MM.1S (cell line): ENCODE measurements around the gene POLR1F.

ENCODE experiments used
- DNase-seq: peaks from one replicate; pipeline ENCODE4 v3.0.0-alpha.2; 2015
- H2AFZ ChIP-seq: fragments of 300-600 bp; sonication (generic); 2 replicates; pipeline ENCODE4 v1.6.0; 2016; ENCODE audit warnings: antibody characterized with exemption, low read length
- H3F3A ChIP-seq: fragments of 300-600 bp; sonication (generic); 2 replicates; pipeline ENCODE4 v1.6.1; 2016; ENCODE audit warnings: mild to moderate bottlenecking, antibody characterized with exemption, low read length, moderate library complexity, mixed read lengths; ENCODE audit not compliant: insufficient read depth
- H3K27ac ChIP-seq: fragments of 300-600 bp; sonication (generic); 2 replicates; pipeline ENCODE4 v1.5.1; 2016; ENCODE audit warnings: mild to moderate bottlenecking, low read length
- H3K27me3 ChIP-seq: fragments of 300-600 bp; sonication (generic); replicated peaks from 2 replicates; pipeline ENCODE4 v1.6.0; 2016; ENCODE audit warnings: low read length; ENCODE audit not compliant: insufficient read depth
- H3K36me3 ChIP-seq: fragments of 300-600 bp; sonication (generic); replicated peaks from 2 replicates; pipeline ENCODE4 v1.6.1; 2016; ENCODE audit warnings: mild to moderate bottlenecking, low read length, mixed read lengths; ENCODE audit not compliant: insufficient read depth
- H3K4me1 ChIP-seq: fragments of 300-600 bp; sonication (generic); 2 replicates; pipeline ENCODE4 v1.6.1; 2016; ENCODE audit warnings: low read length, mixed read lengths
- H3K4me2 ChIP-seq: fragments of 300-600 bp; sonication (generic); 2 replicates; pipeline ENCODE4 v1.6.0; 2016; ENCODE audit warnings: low read depth, low read length
- H3K4me3 ChIP-seq: fragments of 300-600 bp; sonication (generic); 2 replicates; pipeline ENCODE4 v1.5.1; 2016; ENCODE audit warnings: low read length, mixed read lengths
- H3K79me2 ChIP-seq: fragments of 300-600 bp; sonication (generic); 2 replicates; pipeline ENCODE4 v1.6.1; 2016; ENCODE audit warnings: mixed run types, low read length, mixed read lengths
- H3K9ac ChIP-seq: fragments of 300-600 bp; sonication (generic); 2 replicates; pipeline ENCODE4 v1.6.1; 2016; ENCODE audit warnings: low read length, mixed read lengths
- H3K9me2 ChIP-seq: fragments of 300-600 bp; sonication (generic); replicated peaks from 2 replicates; pipeline ENCODE4 v1.6.1; 2016; ENCODE audit warnings: mild to moderate bottlenecking, low read length, mixed read lengths; ENCODE audit not compliant: insufficient read depth
- H3K9me3 ChIP-seq: fragments of 300-600 bp; sonication (generic); replicated peaks from 2 replicates; pipeline ENCODE4 v1.6.1; 2016; ENCODE audit warnings: mild to moderate bottlenecking, low read length, mixed read lengths; ENCODE audit not compliant: insufficient read depth
- H4K20me1 ChIP-seq: fragments of 300-600 bp; sonication (generic); 2 replicates; pipeline ENCODE4 v1.6.1; 2016; ENCODE audit warnings: mild to moderate bottlenecking, low read length, moderate library complexity, mixed read lengths; ENCODE audit not compliant: insufficient read depth
- CTCF ChIP-seq: fragments of 300-600 bp; sonication (generic); IDR thresholded peaks from 2 replicates; pipeline ENCODE4 v1.5.1; 2016; ENCODE audit warnings: antibody characterized with exemption, low read length, mixed read lengths
- EZH2 ChIP-seq: fragments of 300-600 bp; sonication (generic); optimal IDR thresholded peaks from 2 replicates; pipeline ENCODE3; 2017; ENCODE audit warnings: low read depth, mild to moderate bottlenecking, antibody characterized with exemption, low read length, mixed read lengths
- EZH2phosphoT487 ChIP-seq: fragments of 300-600 bp; sonication (generic); IDR thresholded peaks from 2 replicates; pipeline ENCODE4 v1.6.1; 2018; ENCODE audit warnings: antibody characterized with exemption, low read length

The POLR1F gene

GRCh38 chr7:19701471-19701870, 7.4 kb downstream of the POLR1F start:
- no peak for TF ChIP-seq EZH2phosphoT487
- no peak for TF ChIP-seq EZH2
- TF ChIP-seq CTCF: no peak
- Histone ChIP-seq H3K9ac (no peak overlapping the region), H3K79me2 (peaks cover 50% of the 10 kb centered on the region), H3K27me3 (no peaks in the 10 kb centered on the region), H3K4me1 (no peaks in the 10 kb centered on the region), H3K27ac (no peak overlapping the region), H3K9me2 (no peaks in the 10 kb centered on the region), H3K4me2 (no peak overlapping the region), H3K9me3 (no peaks in the 10 kb centered on the region), H3F3A (no peaks in the 10 kb centered on the region), H4K20me1 (no peaks in the 10 kb centered on the region; the same call in 1 of the 2 replicates), H2AFZ (no peak overlapping the region), H3K4me3 (no peak overlapping the region), H3K36me3 (peaks cover 3% of the 10 kb centered on the region; the same call in 1 of the 2 replicates)
- no peak for DNase-seq

GRCh38 chr7:19700936-19701335, 7.9 kb downstream of the POLR1F start:
- no peaks in the 10 kb centered on the region; the same call in 1 of the 2 replicates for H4K20me1 ChIP-seq
- H3K4me3 ChIP-seq: no peak overlapping the region
- no peak overlapping the region for H3K4me2 ChIP-seq
- TF ChIP-seq CTCF (no peak), EZH2phosphoT487 (no peak), EZH2 (no peak)
- no peaks in the 10 kb centered on the region for H3F3A ChIP-seq
- H3K27ac ChIP-seq: no peak overlapping the region
- H3K9me2 ChIP-seq: no peaks in the 10 kb centered on the region
- no peaks in the 10 kb centered on the region for H3K27me3 ChIP-seq
- H3K9ac ChIP-seq: no peak overlapping the region
- H3K4me1 ChIP-seq: no peaks in the 10 kb centered on the region
- no peak for DNase-seq
- no peak overlapping the region for H2AFZ ChIP-seq
- H3K9me3 ChIP-seq: no peaks in the 10 kb centered on the region
- H3K36me3 ChIP-seq: peaks cover 3% of the 10 kb centered on the region; the same call in 1 of the 2 replicates
- H3K79me2 ChIP-seq: peaks cover 45% of the 10 kb centered on the region

GRCh38 chr7:19698331-19698730, 10.5 kb downstream of the POLR1F start:
- no peaks in the 10 kb centered on the region for H3K9me3 ChIP-seq
- H3K4me2 ChIP-seq: no peak overlapping the region
- no peak for DNase-seq
- no peaks in the 10 kb centered on the region for H3K4me1 ChIP-seq
- no peak overlapping the region for H2AFZ ChIP-seq
- no peaks in the 10 kb centered on the region for H3K27me3 ChIP-seq
- no peaks in the 10 kb centered on the region for H3K9me2 ChIP-seq
- no peak for TF ChIP-seq EZH2
- no peak for TF ChIP-seq EZH2phosphoT487
- no peak for TF ChIP-seq CTCF
- H3K27ac ChIP-seq: no peak overlapping the region
- H3K79me2 ChIP-seq: peaks cover 19% of the 10 kb centered on the region
- H4K20me1 ChIP-seq: no peaks in the 10 kb centered on the region; the same call in 1 of the 2 replicates
- no peaks in the 10 kb centered on the region for H3F3A ChIP-seq
- H3K9ac ChIP-seq: no peak overlapping the region
- H3K4me3 ChIP-seq: no peak overlapping the region
- H3K36me3 ChIP-seq: peaks cover 3% of the 10 kb centered on the region; the same call in 1 of the 2 replicates
